ENCODE data around the gene IKZF1.

Gene IKZF1

GRCh38 chr7:50304129-50304910 is at the start of gene IKZF1:
Gene IKZF1, plus strand, starts transcription at chr7:50304716. Its CDS starts 14,346 bp downstream, at chr7:50319062.
- DNase-seq (ENCODE audit: low spot score), result peak; percentile 52

GRCh38 chr7:50261593-50261992 is 42.9 kb upstream of the IKZF1 start:
- DNase-seq (ENCODE audit: low spot score), result no peak

- no peak for DNase-seq (ENCODE audit: low spot score)
Observed at GRCh38 chr7:50262446-50262845, 42.1 kb upstream of the IKZF1 start.

GRCh38 chr7:50262916-50263690 is 41.4 kb upstream of the IKZF1 start:
- no peak for DNase-seq (ENCODE audit: low spot score)

GRCh38 chr7:50264908-50265307 is 39.6 kb upstream of the IKZF1 start:
- DNase-seq (ENCODE audit: low spot score), result no peak

GRCh38 chr7:50265968-50266634 is 38.4 kb upstream of the IKZF1 start:
- no peak for DNase-seq (ENCODE audit: low spot score)

GRCh38 chr7:50266635-50267386 is 37.7 kb upstream of the IKZF1 start:
- no peak for DNase-seq (ENCODE audit: low spot score)

GRCh38 chr7:50267525-50268041 is 36.9 kb upstream of the IKZF1 start:
- no peak for DNase-seq (ENCODE audit: low spot score)

- DNase-seq (ENCODE audit: low spot score), result no peak
Observed at GRCh38 chr7:50268223-50268622, 36.3 kb upstream of the IKZF1 start.

- DNase-seq (ENCODE audit: low spot score), result no peak
Observed at GRCh38 chr7:50268990-50269389, 35.5 kb upstream of the IKZF1 start.

GRCh38 chr7:50270531-50271018 is 33.9 kb upstream of the IKZF1 start:
- DNase-seq (ENCODE audit: low spot score), result no peak

- DNase-seq (ENCODE audit: low spot score), result no peak
Observed at GRCh38 chr7:50272808-50273207, 31.7 kb upstream of the IKZF1 start.

GRCh38 chr7:50273301-50273700 is 31.2 kb upstream of the IKZF1 start:
- no peak for DNase-seq (ENCODE audit: low spot score)

- no peak for DNase-seq (ENCODE audit: low spot score)
Observed at GRCh38 chr7:50273870-50274269, 30.6 kb upstream of the IKZF1 start.

GRCh38 chr7:50274361-50274760 is 30.2 kb upstream of the IKZF1 start:
- DNase-seq (ENCODE audit: low spot score), result no peak

GRCh38 chr7:50275430-50275829 is 29.1 kb upstream of the IKZF1 start:
- DNase-seq (ENCODE audit: low spot score), result no peak

GRCh38 chr7:50276483-50276882 is 28.0 kb upstream of the IKZF1 start:
- peak; percentile 53 for DNase-seq (ENCODE audit: low spot score)

- DNase-seq (ENCODE audit: low spot score), result no peak
Observed at GRCh38 chr7:50278120-50278519, 26.4 kb upstream of the IKZF1 start.

- DNase-seq (ENCODE audit: low spot score), result no peak
Observed at GRCh38 chr7:50281680-50282445, 22.7 kb upstream of the IKZF1 start.

- no peak for DNase-seq (ENCODE audit: low spot score)
Observed at GRCh38 chr7:50282813-50283605, 21.5 kb upstream of the IKZF1 start.

Data from hematopoietic multipotent progenitor cell treated with erythropoietin and hydrocortisone succinate and interleukin-3 and kit ligand, for 17 days (in vitro differentiated cells).